ENCODE results near the gene MPPED1. TPM values are rescaled to one million over a fixed set of nuclear protein-coding genes. Genes with fewer than 3 reads are reported as not detected.

MPPED1 gene
- total RNA-seq, 1 donor from 2014 or later: not detected

- Histone ChIP-seq H3K27ac (ENCODE audit: low read depth, low read length) (no peak overlapping the region), H3K9ac (ENCODE audit: low read length) (no peak overlapping the region), H3K4me1 (ENCODE audit: insufficient read depth, low read length) (no peaks in the 10 kb centered on the region), H3K4me3 (ENCODE audit: insufficient read depth, low read depth, low read length) (no peak overlapping the region), H3K79me2 (ENCODE audit: insufficient read depth, low read length) (no peaks in the 10 kb centered on the region), H3K27me3 (ENCODE audit: insufficient read depth, low read length) (no peaks in the 10 kb centered on the region), H3K9me3 (ENCODE audit: insufficient read depth, low read depth, low read length) (no peaks in the 10 kb centered on the region), H3K4me2 (ENCODE audit: low read length) (no peak overlapping the region), H4K20me1 (ENCODE audit: insufficient read depth, low read length) (no peaks in the 10 kb centered on the region), H2AFZ (ENCODE audit: low read depth, low read length) (no peak overlapping the region), H3K36me3 (ENCODE audit: insufficient read depth, low read length) (no peaks in the 10 kb centered on the region)
- H3K9me3 Mint-ChIP-seq (ENCODE audit: unreplicated experiment): peaks cover 6% of the 10 kb centered on the region
- DNase-seq (ENCODE audit: low read depth) (no peak), FAIRE-seq (no peak)
- TF ChIP-seq EZH2 (IDR thresholded peaks at IDR 0.05; ENCODE audit: insufficient read depth, low read length): no peak
- H3K27ac Mint-ChIP-seq (ENCODE audit: unreplicated experiment): no peak overlapping the region
- H3K4me1 Mint-ChIP-seq (ENCODE audit: low read depth, unreplicated experiment): no peaks in the 10 kb centered on the region
- no peak overlapping the region for H3K4me3 Mint-ChIP-seq (ENCODE audit: unreplicated experiment)
- H3K36me3 Mint-ChIP-seq (ENCODE audit: low read depth, unreplicated experiment): no peaks in the 10 kb centered on the region
- H3K27me3 Mint-ChIP-seq (ENCODE audit: low read depth, unreplicated experiment): peaks cover 62% of the 10 kb centered on the region
Measured at GRCh38 chr22:43487311-43488030, 75.7 kb downstream of the MPPED1 start.

GRCh38 chr22:43488031-43488866 lies 76.4 kb downstream of the MPPED1 start:
- Histone ChIP-seq H3K79me2 (ENCODE audit: insufficient read depth, low read length) (no peaks in the 10 kb centered on the region), H3K36me3 (ENCODE audit: insufficient read depth, low read length) (no peaks in the 10 kb centered on the region), H3K27ac (ENCODE audit: low read depth, low read length) (no peak overlapping the region), H3K9ac (ENCODE audit: low read length) (no peak overlapping the region), H3K4me1 (ENCODE audit: insufficient read depth, low read length) (no peaks in the 10 kb centered on the region), H3K9me3 (ENCODE audit: insufficient read depth, low read depth, low read length) (no peaks in the 10 kb centered on the region), H2AFZ (ENCODE audit: low read depth, low read length) (no peak overlapping the region), H3K4me2 (ENCODE audit: low read length) (no peak overlapping the region), H3K4me3 (ENCODE audit: insufficient read depth, low read depth, low read length) (no peak overlapping the region), H4K20me1 (ENCODE audit: insufficient read depth, low read length) (no peaks in the 10 kb centered on the region), H3K27me3 (ENCODE audit: insufficient read depth, low read length) (no peaks in the 10 kb centered on the region)
- TF ChIP-seq CTCF (IDR thresholded peaks at IDR 0.05; ENCODE audit: insufficient read depth, low read depth, low read length) (no peak), EZH2 (IDR thresholded peaks at IDR 0.05; ENCODE audit: insufficient read depth, low read length) (no peak)
- H3K9me3 Mint-ChIP-seq (ENCODE audit: unreplicated experiment): peaks cover 6% of the 10 kb centered on the region
- peaks cover 64% of the 10 kb centered on the region for H3K27me3 Mint-ChIP-seq (ENCODE audit: low read depth, unreplicated experiment)
- no peaks in the 10 kb centered on the region for H3K4me1 Mint-ChIP-seq (ENCODE audit: low read depth, unreplicated experiment)
- FAIRE-seq (no peak), DNase-seq (ENCODE audit: low read depth) (no peak)
- no peak overlapping the region for H3K4me3 Mint-ChIP-seq (ENCODE audit: unreplicated experiment)
- H3K36me3 Mint-ChIP-seq (ENCODE audit: low read depth, unreplicated experiment): no peaks in the 10 kb centered on the region
- H3K27ac Mint-ChIP-seq (ENCODE audit: unreplicated experiment): no peak overlapping the region

- no peaks in the 10 kb centered on the region for H3K36me3 Mint-ChIP-seq (ENCODE audit: low read depth, unreplicated experiment)
- no peaks in the 10 kb centered on the region for H3K4me1 Mint-ChIP-seq (ENCODE audit: low read depth, unreplicated experiment)
- Histone ChIP-seq H4K20me1 (ENCODE audit: insufficient read depth, low read length) (no peaks in the 10 kb centered on the region), H3K9me3 (ENCODE audit: insufficient read depth, low read depth, low read length) (no peaks in the 10 kb centered on the region), H3K36me3 (ENCODE audit: insufficient read depth, low read length) (no peaks in the 10 kb centered on the region), H3K27ac (ENCODE audit: low read depth, low read length) (no peak overlapping the region), H3K27me3 (ENCODE audit: insufficient read depth, low read length) (no peaks in the 10 kb centered on the region), H3K4me3 (ENCODE audit: insufficient read depth, low read depth, low read length) (no peak overlapping the region), H3K79me2 (ENCODE audit: insufficient read depth, low read length) (no peaks in the 10 kb centered on the region), H2AFZ (ENCODE audit: low read depth, low read length) (no peak overlapping the region), H3K4me1 (ENCODE audit: insufficient read depth, low read length) (no peaks in the 10 kb centered on the region), H3K4me2 (ENCODE audit: low read length) (no peak overlapping the region), H3K9ac (ENCODE audit: low read length) (no peak overlapping the region)
- H3K27ac Mint-ChIP-seq (ENCODE audit: unreplicated experiment): no peak overlapping the region
- TF ChIP-seq EZH2 (IDR thresholded peaks at IDR 0.05; ENCODE audit: insufficient read depth, low read length): no peak
- no peak for TF ChIP-seq CTCF (IDR thresholded peaks at IDR 0.05; ENCODE audit: insufficient read depth, low read depth, low read length)
- H3K27me3 Mint-ChIP-seq (ENCODE audit: low read depth, unreplicated experiment): peaks cover 65% of the 10 kb centered on the region
- FAIRE-seq (no peak), DNase-seq (ENCODE audit: low read depth) (no peak)
- H3K9me3 Mint-ChIP-seq (ENCODE audit: unreplicated experiment): peaks cover 6% of the 10 kb centered on the region
- no peak overlapping the region for H3K4me3 Mint-ChIP-seq (ENCODE audit: unreplicated experiment)
Measured at GRCh38 chr22:43488937-43489336, 77.1 kb downstream of the MPPED1 start.

Measured in astrocyte (in vitro differentiated cells and primary cell).